GM23248 (cell line): ENCODE results near the gene MCOLN1. TPM values are rescaled to one million over a fixed set of nuclear protein-coding genes. Genes with fewer than 3 reads are reported as not detected.

Experiments
- DNase-seq: peaks from one replicate; pipeline ENCODE4 v3.0.0-alpha.2; 2015
- H2AFZ ChIP-seq: fragments of 200-600 bp; sonication (generic); 2 replicates; pipeline ENCODE4 v1.6.1; 2016; ENCODE audit warnings: antibody characterized with exemption
- H3F3A ChIP-seq: fragments of 200-600 bp; sonication (generic); 2 replicates; pipeline ENCODE4 v1.6.1; 2016; ENCODE audit warnings: mild to moderate bottlenecking, antibody characterized with exemption, mixed run types; ENCODE audit not compliant: insufficient read depth
- H3K27ac ChIP-seq: fragments of 200-600 bp; sonication (generic); 2 replicates; pipeline ENCODE4 v1.5.1; 2016; ENCODE audit warnings: mild to moderate bottlenecking
- H3K27me3 ChIP-seq: fragments of 200-600 bp; sonication (generic); replicated peaks from 2 replicates; pipeline ENCODE4 v1.6.1; 2016; ENCODE audit warnings: mild to moderate bottlenecking; ENCODE audit not compliant: insufficient read depth
- H3K36me3 ChIP-seq: fragments of 200-600 bp; sonication (generic); 2 replicates; pipeline ENCODE4 v1.6.1; 2016; ENCODE audit warnings: low read depth, mild to moderate bottlenecking
- H3K4me1 ChIP-seq: fragments of 200-600 bp; sonication (generic); 2 replicates; pipeline ENCODE4 v1.6.1; 2016; ENCODE audit warnings: mild to moderate bottlenecking; ENCODE audit not compliant: insufficient read depth
- H3K4me2 ChIP-seq: fragments of 200-600 bp; sonication (generic); one replicate; pipeline ENCODE4 v1.6.1; 2016; ENCODE audit warnings: mild to moderate bottlenecking; ENCODE audit not compliant: unreplicated experiment
- H3K4me3 ChIP-seq: fragments of 200-600 bp; sonication (generic); 2 replicates; pipeline ENCODE4 v1.5.1; 2016; ENCODE audit warnings: mild to moderate bottlenecking
- H3K79me2 ChIP-seq: fragments of 200-600 bp; sonication (generic); 2 replicates; pipeline ENCODE4 v1.6.1; 2016; ENCODE audit warnings: mild to moderate bottlenecking; ENCODE audit not compliant: insufficient read depth
- H3K9ac ChIP-seq: fragments of 200-600 bp; sonication (generic); 2 replicates; pipeline ENCODE4 v1.6.1; 2016; ENCODE audit warnings: mild to moderate bottlenecking
- H3K9me2 ChIP-seq: fragments of 200-600 bp; sonication (generic); 2 replicates; pipeline ENCODE4 v1.6.1; 2016; ENCODE audit warnings: mixed run types, mild to moderate bottlenecking, moderate library complexity; ENCODE audit not compliant: insufficient read depth
- H3K9me3 ChIP-seq: fragments of 200-600 bp; sonication (generic); one replicate; pipeline ENCODE4 v1.6.1; 2017; ENCODE audit warnings: low read depth
- H4K20me1 ChIP-seq: fragments of 200-600 bp; sonication (generic); 2 replicates; pipeline ENCODE4 v1.6.0; 2016; ENCODE audit not compliant: insufficient read depth
- EZH2 ChIP-seq: fragments of 200-600 bp; sonication (generic); IDR thresholded peaks from 2 replicates; pipeline ENCODE4 v1.6.1; 2018; ENCODE audit warnings: antibody characterized with exemption, mild to moderate bottlenecking; ENCODE audit not compliant: insufficient read depth, poor library complexity, severe bottlenecking
- EZH2phosphoT487 ChIP-seq: fragments of 200-600 bp; sonication (generic); IDR thresholded peaks from 2 replicates; pipeline ENCODE4 v1.6.1; 2018; ENCODE audit warnings: antibody characterized with exemption, moderate library complexity, mild to moderate bottlenecking, low read depth; ENCODE audit not compliant: insufficient read depth
- WGBS, 2 experiments: methylation state at CpG; one replicate each; pipeline ENCODE4 v1.1.6; 2015 to 2017; ENCODE audit warnings: low lambda C conversion rate in 2 of 2, low coverage in 1 of 2; ENCODE audit errors: missing lambda C conversion rate in 2 of 2; 5-methylcytosine and 5-hydroxymethylcytosine counted together
- in situ Hi-C: fragments of 300-500 bp; cut with MboI; formaldehyde crosslinking; loops from 2 replicates; pipeline ENCODE4 v1.15.0; 2020
- polyA plus RNA-seq: library from polyadenylated mRNA; unstranded; fragments of >200 nt; fragmentation: Nextera tagmentation; extraction: Ambion mirVana; gene quantifications from 2 replicates; pipeline ENCODE4 v1.2.1, GENCODE V29; 2016
- total RNA-seq: library from RNA; depleted of rRNA; stranded (reverse); fragments of >200 nt; shearing (Covaris generic); gene quantifications from 2 replicates; pipeline ENCODE4 v1.2.3, GENCODE V29; 2014

The MCOLN1 gene
- total and polyA plus RNA-seq, 2 experiments from 2014 or later = 4.9 to 28.6 TPM

- H3K9ac ChIP-seq = no peak overlapping the region
Observed at GRCh38 chr19:7494416-7495098, 27.9 kb upstream of the MCOLN1 start.

GRCh38 chr19:7497292-7497691, 25.1 kb upstream of the MCOLN1 start:
- no peak overlapping the region for H3K4me3 ChIP-seq
- no peaks in the 10 kb centered on the region for H3K4me1 ChIP-seq
- no peaks in the 10 kb centered on the region for H3K9me3 ChIP-seq
- no peaks in the 10 kb centered on the region for H3F3A ChIP-seq
- TF ChIP-seq EZH2phosphoT487 (no peak), EZH2 (no peak)
- in situ Hi-C loops = no loop called here
- H3K9me2 ChIP-seq = no peaks in the 10 kb centered on the region
- DNase-seq = peak; percentile 50
- H3K4me2 ChIP-seq = no peak overlapping the region
- no peak overlapping the region for H2AFZ ChIP-seq
- no peaks in the 10 kb centered on the region for H3K36me3 ChIP-seq
- whole genome bisulfite sequencing, 2 experiments = 57% methylated on average over 7 of the region's 7 CpGs
- peaks cover 17% of the 10 kb centered on the region for H3K27me3 ChIP-seq
- H3K79me2 ChIP-seq = no peaks in the 10 kb centered on the region
- no peak overlapping the region for H3K27ac ChIP-seq
- H4K20me1 ChIP-seq = no peaks in the 10 kb centered on the region
- no peak overlapping the region for H3K9ac ChIP-seq

More at GRCh38 chr19:7494416-7495098, 27.9 kb upstream of the MCOLN1 start:
- Histone ChIP-seq H4K20me1 (no peaks in the 10 kb centered on the region), H3F3A (no peaks in the 10 kb centered on the region), H2AFZ (no peak overlapping the region), H3K4me1 (no peaks in the 10 kb centered on the region), H3K4me3 (no peak overlapping the region), H3K9me2 (no peaks in the 10 kb centered on the region), H3K9me3 (no peaks in the 10 kb centered on the region), H3K36me3 (no peaks in the 10 kb centered on the region), H3K27ac (no peak overlapping the region), H3K79me2 (no peaks in the 10 kb centered on the region), H3K27me3 (peaks cover 7% of the 10 kb centered on the region), H3K4me2 (no peak overlapping the region)
- in situ Hi-C loops = no loop called here
- no peak for TF ChIP-seq EZH2
- no peak for TF ChIP-seq EZH2phosphoT487
- WGBS, 2 experiments = 66 to 75% methylated on average over 13 of the region's 13 CpGs
- no peak for DNase-seq

DNA sequence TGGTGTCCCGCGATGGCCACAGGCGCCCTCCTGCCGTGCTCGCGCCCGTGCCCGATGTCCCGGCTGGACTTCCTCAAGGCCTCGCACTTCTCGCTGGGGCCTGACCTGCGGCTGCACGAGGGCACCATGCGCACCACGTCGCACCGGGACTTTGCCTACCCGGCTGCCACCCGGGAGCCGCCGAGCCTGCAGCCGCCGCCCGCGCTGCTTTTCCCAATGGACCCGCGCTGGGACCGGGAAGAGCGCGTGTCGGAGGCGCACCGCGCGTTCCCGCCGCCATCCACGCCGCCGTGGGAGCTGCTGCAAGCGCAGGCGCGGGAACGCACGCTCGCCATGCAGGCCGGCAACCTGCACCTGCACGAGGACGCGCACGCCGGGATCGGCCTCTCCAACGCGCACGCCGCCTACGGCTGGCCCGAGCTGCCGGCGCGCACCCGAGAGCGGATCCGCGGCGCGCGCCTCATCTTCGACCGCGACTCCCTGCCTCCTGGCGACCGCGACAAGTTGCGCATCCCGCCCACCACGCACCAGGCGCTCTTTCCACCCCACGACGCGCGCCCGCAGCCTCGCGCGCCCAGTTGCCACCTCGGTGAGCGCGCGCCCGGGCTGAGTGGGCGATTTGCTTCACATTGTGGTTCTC, 21.5 kb upstream of the MCOLN1 start:
- H3K9ac ChIP-seq = no peak overlapping the region
- peak overlapping the region; percentile 28 for H3K4me2 ChIP-seq
- no peaks in the 10 kb centered on the region for H3K4me1 ChIP-seq
- H4K20me1 ChIP-seq = no peaks in the 10 kb centered on the region
- H3K36me3 ChIP-seq = no peaks in the 10 kb centered on the region
- in situ Hi-C loops = no loop called here
- DNase-seq = peak; percentile 56
- H3K9me3 ChIP-seq = no peaks in the 10 kb centered on the region
- no peaks in the 10 kb centered on the region for H3K9me2 ChIP-seq
- no peaks in the 10 kb centered on the region for H3F3A ChIP-seq
- no peak overlapping the region for H3K27ac ChIP-seq
- H3K79me2 ChIP-seq = no peaks in the 10 kb centered on the region
- TF ChIP-seq EZH2 = no peak
- no peak for TF ChIP-seq EZH2phosphoT487
- H3K4me3 ChIP-seq = peak overlapping the region; percentile 59
- H2AFZ ChIP-seq = peak overlapping the region; percentile 19
- WGBS, 2 experiments = 7 to 8% methylated on average over 69 to 87 of the region's 93 CpGs
- H3K27me3 ChIP-seq = peaks cover 17% of the 10 kb centered on the region

- peaks cover 17% of the 10 kb centered on the region for H3K27me3 ChIP-seq
- no peaks in the 10 kb centered on the region for H3F3A ChIP-seq
- H3K9ac ChIP-seq = no peak overlapping the region
- no peaks in the 10 kb centered on the region for H3K9me2 ChIP-seq
- in situ Hi-C loops = no loop called here
- TF ChIP-seq EZH2phosphoT487 (no peak), EZH2 (no peak)
- no peak overlapping the region for H3K27ac ChIP-seq
- no peaks in the 10 kb centered on the region for H3K79me2 ChIP-seq
- H3K4me1 ChIP-seq = no peaks in the 10 kb centered on the region
- 8 to 20% methylated on average over 2 of the region's 2 CpGs for WGBS, 2 experiments
- H4K20me1 ChIP-seq = no peaks in the 10 kb centered on the region
- H3K36me3 ChIP-seq = no peaks in the 10 kb centered on the region
- DNase-seq = no peak
- H3K4me2 ChIP-seq = no peak overlapping the region
- no peak overlapping the region for H3K4me3 ChIP-seq
- H3K9me3 ChIP-seq = no peaks in the 10 kb centered on the region
- H2AFZ ChIP-seq = no peak overlapping the region
Observed at GRCh38 chr19:7502552-7502951, 19.9 kb upstream of the MCOLN1 start.
